ENCODE data around the gene PGP.

The PGP gene

GRCh38 chr16:2184346-2184745 lies 30.3 kb downstream of the PGP start:
- Histone ChIP-seq H3K4me3 (ENCODE audit: low read length) (no peak overlapping the region), H3K36me3 (replicated peaks; ENCODE audit: insufficient read depth, low read length) (no peaks in the 10 kb centered on the region), H3K9me2 (replicated peaks; ENCODE audit: insufficient read depth, low read length) (no peaks in the 10 kb centered on the region), H3K27me3 (replicated peaks; ENCODE audit: insufficient read depth, low read length) (peaks cover 46% of the 10 kb centered on the region), H3K79me2 (ENCODE audit: low read length) (no peaks in the 10 kb centered on the region), H2AFZ (ENCODE audit: low read length) (no peak overlapping the region), H3K4me2 (ENCODE audit: low read depth, low read length) (no peak overlapping the region), H3K27ac (ENCODE audit: low read length) (no peak overlapping the region), H3K9me3 (replicated peaks; ENCODE audit: insufficient read depth, low read length) (no peaks in the 10 kb centered on the region), H3F3A (ENCODE audit: insufficient read depth, low read length) (no peaks in the 10 kb centered on the region), H3K9ac (ENCODE audit: low read length) (no peak overlapping the region), H4K20me1 (ENCODE audit: insufficient read depth, low read length) (no peaks in the 10 kb centered on the region), H3K4me1 (ENCODE audit: low read length) (no peaks in the 10 kb centered on the region)
- no peak for DNase-seq
- no peak for TF ChIP-seq EZH2 (optimal IDR thresholded peaks at IDR 0.05; ENCODE audit: low read depth, low read length)
- no peak for TF ChIP-seq EZH2phosphoT487 (IDR thresholded peaks at IDR 0.05; ENCODE audit: low read length)
- TF ChIP-seq, protein P1, sequence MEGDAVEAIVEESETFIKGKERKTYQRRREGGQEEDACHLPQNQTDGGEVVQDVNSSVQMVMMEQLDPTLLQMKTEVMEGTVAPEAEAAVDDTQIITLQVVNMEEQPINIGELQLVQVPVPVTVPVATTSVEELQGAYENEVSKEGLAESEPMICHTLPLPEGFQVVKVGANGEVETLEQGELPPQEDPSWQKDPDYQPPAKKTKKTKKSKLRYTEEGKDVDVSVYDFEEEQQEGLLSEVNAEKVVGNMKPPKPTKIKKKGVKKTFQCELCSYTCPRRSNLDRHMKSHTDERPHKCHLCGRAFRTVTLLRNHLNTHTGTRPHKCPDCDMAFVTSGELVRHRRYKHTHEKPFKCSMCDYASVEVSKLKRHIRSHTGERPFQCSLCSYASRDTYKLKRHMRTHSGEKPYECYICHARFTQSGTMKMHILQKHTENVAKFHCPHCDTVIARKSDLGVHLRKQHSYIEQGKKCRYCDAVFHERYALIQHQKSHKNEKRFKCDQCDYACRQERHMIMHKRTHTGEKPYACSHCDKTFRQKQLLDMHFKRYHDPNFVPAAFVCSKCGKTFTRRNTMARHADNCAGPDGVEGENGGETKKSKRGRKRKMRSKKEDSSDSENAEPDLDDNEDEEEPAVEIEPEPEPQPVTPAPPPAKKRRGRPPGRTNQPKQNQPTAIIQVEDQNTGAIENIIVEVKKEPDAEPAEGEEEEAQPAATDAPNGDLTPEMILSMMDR (IDR thresholded peaks at IDR 0.05; ENCODE audit: low read length): no peak

DNA sequence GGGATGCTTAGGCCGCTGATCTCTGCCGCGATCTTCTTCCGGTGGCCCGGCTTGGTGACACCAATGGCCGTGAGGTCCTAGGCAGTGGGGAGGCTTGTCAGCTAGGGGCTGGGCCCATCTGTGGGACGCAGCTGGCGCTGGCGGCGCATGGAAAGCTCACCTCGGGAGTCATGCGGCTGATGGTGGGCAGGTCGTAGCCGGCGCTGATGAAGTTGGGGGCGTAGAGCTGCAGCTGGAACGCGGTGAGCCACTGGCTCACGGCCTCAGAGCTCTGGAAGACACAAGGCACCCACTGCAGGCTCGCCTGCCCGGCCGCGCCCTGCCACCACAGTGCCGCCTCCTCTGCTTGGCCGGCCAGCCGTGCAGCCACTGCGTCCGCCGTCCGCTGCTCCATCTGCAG lies 31.0 kb downstream of the PGP start:
- TF ChIP-seq, protein P1 (IDR thresholded peaks at IDR 0.05; ENCODE audit: low read length): no peak
- TF ChIP-seq EZH2phosphoT487 (IDR thresholded peaks at IDR 0.05; ENCODE audit: low read length): no peak
- TF ChIP-seq EZH2 (optimal IDR thresholded peaks at IDR 0.05; ENCODE audit: low read depth, low read length): no peak
- Histone ChIP-seq H3K27ac (ENCODE audit: low read length) (no peak overlapping the region), H3K4me2 (ENCODE audit: low read depth, low read length) (no peak overlapping the region), H3K79me2 (ENCODE audit: low read length) (no peaks in the 10 kb centered on the region), H3K4me3 (ENCODE audit: low read length) (no peak overlapping the region), H3F3A (ENCODE audit: insufficient read depth, low read length) (no peaks in the 10 kb centered on the region), H3K9ac (ENCODE audit: low read length) (no peak overlapping the region), H2AFZ (ENCODE audit: low read length) (no peak overlapping the region), H3K27me3 (replicated peaks; ENCODE audit: insufficient read depth, low read length) (peaks cover 44% of the 10 kb centered on the region), H4K20me1 (ENCODE audit: insufficient read depth, low read length) (no peaks in the 10 kb centered on the region), H3K36me3 (replicated peaks; ENCODE audit: insufficient read depth, low read length) (no peaks in the 10 kb centered on the region), H3K9me3 (replicated peaks; ENCODE audit: insufficient read depth, low read length) (no peaks in the 10 kb centered on the region), H3K9me2 (replicated peaks; ENCODE audit: insufficient read depth, low read length) (no peaks in the 10 kb centered on the region), H3K4me1 (ENCODE audit: low read length) (no peaks in the 10 kb centered on the region)
- no peak for DNase-seq

DNA sequence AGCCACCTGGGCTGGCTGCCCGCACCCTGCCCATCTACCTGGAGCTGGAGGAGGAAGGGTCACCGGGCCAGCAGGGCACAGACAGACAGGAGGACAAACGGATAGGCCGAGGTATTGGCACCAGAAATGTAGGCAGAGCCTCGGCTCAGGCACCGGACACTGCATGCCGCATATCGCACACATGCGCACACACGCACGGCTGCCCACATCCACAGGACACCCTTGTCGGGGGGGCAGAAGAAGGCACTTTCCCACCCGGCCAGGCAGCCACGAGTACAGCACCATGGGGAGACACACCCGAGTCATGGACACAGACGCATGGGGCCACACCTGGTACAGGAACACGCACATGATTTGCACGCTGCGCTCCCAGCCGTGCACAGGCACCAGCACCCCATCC lies 32.7 kb downstream of the PGP start:
- Histone ChIP-seq H3K4me2 (ENCODE audit: low read depth, low read length) (no peak overlapping the region), H2AFZ (ENCODE audit: low read length) (no peak overlapping the region), H3K9me2 (replicated peaks; ENCODE audit: insufficient read depth, low read length) (no peaks in the 10 kb centered on the region), H3K9me3 (replicated peaks; ENCODE audit: insufficient read depth, low read length) (no peaks in the 10 kb centered on the region), H3K27ac (ENCODE audit: low read length) (no peak overlapping the region), H4K20me1 (ENCODE audit: insufficient read depth, low read length) (no peaks in the 10 kb centered on the region), H3K9ac (ENCODE audit: low read length) (no peak overlapping the region), H3K27me3 (replicated peaks; ENCODE audit: insufficient read depth, low read length) (peaks cover 27% of the 10 kb centered on the region), H3K79me2 (ENCODE audit: low read length) (no peaks in the 10 kb centered on the region), H3K4me3 (ENCODE audit: low read length) (no peak overlapping the region), H3K4me1 (ENCODE audit: low read length) (no peaks in the 10 kb centered on the region), H3F3A (ENCODE audit: insufficient read depth, low read length) (no peaks in the 10 kb centered on the region), H3K36me3 (replicated peaks; ENCODE audit: insufficient read depth, low read length) (no peaks in the 10 kb centered on the region)
- TF ChIP-seq EZH2phosphoT487 (IDR thresholded peaks at IDR 0.05; ENCODE audit: low read length): no peak
- TF ChIP-seq, protein P1 (IDR thresholded peaks at IDR 0.05; ENCODE audit: low read length): no peak
- no peak for TF ChIP-seq EZH2 (optimal IDR thresholded peaks at IDR 0.05; ENCODE audit: low read depth, low read length)
- DNase-seq: no peak

Measured in MM.1S (cell line).